Measurements from ENCODE around the gene TMEM17. TPM values are rescaled to one million over a fixed set of nuclear protein-coding genes. Genes with fewer than 3 reads are reported as not detected.
A peak's percentile ranks its signal among the peaks of the same experiment; 100 is the strongest.

The TMEM17 gene
- total and polyA plus RNA-seq, 9 of the 15 experiments (the other 6 are each of a cell fraction or from before 2014, with no cell fraction given): 0.58 to 2.2 (median 1.2) TPM

- TF ChIP-seq, protein P1, sequence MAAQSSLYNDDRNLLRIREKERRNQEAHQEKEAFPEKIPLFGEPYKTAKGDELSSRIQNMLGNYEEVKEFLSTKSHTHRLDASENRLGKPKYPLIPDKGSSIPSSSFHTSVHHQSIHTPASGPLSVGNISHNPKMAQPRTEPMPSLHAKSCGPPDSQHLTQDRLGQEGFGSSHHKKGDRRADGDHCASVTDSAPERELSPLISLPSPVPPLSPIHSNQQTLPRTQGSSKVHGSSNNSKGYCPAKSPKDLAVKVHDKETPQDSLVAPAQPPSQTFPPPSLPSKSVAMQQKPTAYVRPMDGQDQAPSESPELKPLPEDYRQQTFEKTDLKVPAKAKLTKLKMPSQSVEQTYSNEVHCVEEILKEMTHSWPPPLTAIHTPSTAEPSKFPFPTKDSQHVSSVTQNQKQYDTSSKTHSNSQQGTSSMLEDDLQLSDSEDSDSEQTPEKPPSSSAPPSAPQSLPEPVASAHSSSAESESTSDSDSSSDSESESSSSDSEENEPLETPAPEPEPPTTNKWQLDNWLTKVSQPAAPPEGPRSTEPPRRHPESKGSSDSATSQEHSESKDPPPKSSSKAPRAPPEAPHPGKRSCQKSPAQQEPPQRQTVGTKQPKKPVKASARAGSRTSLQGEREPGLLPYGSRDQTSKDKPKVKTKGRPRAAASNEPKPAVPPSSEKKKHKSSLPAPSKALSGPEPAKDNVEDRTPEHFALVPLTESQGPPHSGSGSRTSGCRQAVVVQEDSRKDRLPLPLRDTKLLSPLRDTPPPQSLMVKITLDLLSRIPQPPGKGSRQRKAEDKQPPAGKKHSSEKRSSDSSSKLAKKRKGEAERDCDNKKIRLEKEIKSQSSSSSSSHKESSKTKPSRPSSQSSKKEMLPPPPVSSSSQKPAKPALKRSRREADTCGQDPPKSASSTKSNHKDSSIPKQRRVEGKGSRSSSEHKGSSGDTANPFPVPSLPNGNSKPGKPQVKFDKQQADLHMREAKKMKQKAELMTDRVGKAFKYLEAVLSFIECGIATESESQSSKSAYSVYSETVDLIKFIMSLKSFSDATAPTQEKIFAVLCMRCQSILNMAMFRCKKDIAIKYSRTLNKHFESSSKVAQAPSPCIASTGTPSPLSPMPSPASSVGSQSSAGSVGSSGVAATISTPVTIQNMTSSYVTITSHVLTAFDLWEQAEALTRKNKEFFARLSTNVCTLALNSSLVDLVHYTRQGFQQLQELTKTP (IDR thresholded peaks at IDR 0.05; ENCODE audit: low read depth in 1 of 2, partially characterized antibody in 2 of 2): peak in 1 of 2 experiments; percentile 60
- TF ChIP-seq KLF13 (tag; IDR thresholded peaks at IDR 0.05; ENCODE audit: borderline replicate concordance, low read depth) (no peak), FOXM1 (IDR thresholded peaks at IDR 0.05; ENCODE audit: low read depth) (no peak), FOXM1 (CRISPR knock-in tag; IDR thresholded peaks at IDR 0.05; ENCODE audit: low read depth) (no peak), GABPA (tag; conservative IDR thresholded peaks at IDR 0.05; ENCODE audit: low read depth) (0 out of 2 replicates have a peak, but pooled peaks have one; percentile 1), ELK3 (CRISPR knock-in tag; IDR thresholded peaks at IDR 0.05) (no peak), ZBTB40 (IDR thresholded peaks at IDR 0.05) (peak; percentile 58; the same call in 1 of the 2 replicates), ZBTB40 (CRISPR knock-in tag; IDR thresholded peaks at IDR 0.05) (no peak)
- TF ChIP-seq, protein P2, sequence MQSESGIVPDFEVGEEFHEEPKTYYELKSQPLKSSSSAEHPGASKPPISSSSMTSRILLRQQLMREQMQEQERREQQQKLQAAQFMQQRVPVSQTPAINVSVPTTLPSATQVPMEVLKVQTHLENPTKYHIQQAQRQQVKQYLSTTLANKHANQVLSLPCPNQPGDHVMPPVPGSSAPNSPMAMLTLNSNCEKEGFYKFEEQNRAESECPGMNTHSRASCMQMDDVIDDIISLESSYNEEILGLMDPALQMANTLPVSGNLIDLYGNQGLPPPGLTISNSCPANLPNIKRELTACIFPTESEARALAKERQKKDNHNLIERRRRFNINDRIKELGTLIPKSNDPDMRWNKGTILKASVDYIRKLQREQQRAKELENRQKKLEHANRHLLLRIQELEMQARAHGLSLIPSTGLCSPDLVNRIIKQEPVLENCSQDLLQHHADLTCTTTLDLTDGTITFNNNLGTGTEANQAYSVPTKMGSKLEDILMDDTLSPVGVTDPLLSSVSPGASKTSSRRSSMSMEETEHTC (IDR thresholded peaks at IDR 0.05): 0 out of 2 replicates have a peak, but pooled peaks have one; percentile 50
Observed at GRCh38 chr2:62506421-62506750, 391 bp upstream of the TMEM17 start (continued).
